HEK293 (cell line): ENCODE measurements around the gene PHF12.

ENCODE experiments used
- GLI4 ChIP-seq: fragments of 450-650 bp; formaldehyde crosslinking; IDR thresholded peaks from 2 replicates; pipeline ENCODE4 v1.5.1; 2016; ENCODE audit warnings: missing biosample characterization, missing genetic modification characterization
- MYNN ChIP-seq: fragments of 450-650 bp; formaldehyde crosslinking; IDR thresholded peaks from 2 replicates; pipeline ENCODE4 v1.5.1; 2016; ENCODE audit warnings: missing biosample characterization, missing genetic modification characterization, borderline replicate concordance
- TCF7L2 ChIP-seq: IDR thresholded peaks from 2 replicates; pipeline ENCODE4 v1.6.1; 2011; ENCODE audit warnings: low read depth, mild to moderate bottlenecking, inconsistent platforms, low read length, moderate library complexity, borderline replicate concordance
- ZFP37 ChIP-seq: fragments of 450-650 bp; formaldehyde crosslinking; IDR thresholded peaks from 2 replicates; pipeline ENCODE4 v1.5.1; 2016; ENCODE audit warnings: missing biosample characterization, missing genetic modification characterization
- ZNF19 ChIP-seq: fragments of 450-650 bp; formaldehyde crosslinking; IDR thresholded peaks from 2 replicates; pipeline ENCODE4; 2016; ENCODE audit warnings: missing biosample characterization, missing genetic modification characterization, low read depth
- ZNF214 ChIP-seq: fragments of 450-650 bp; formaldehyde crosslinking; IDR thresholded peaks from 2 replicates; pipeline ENCODE4 v1.5.1; 2017; ENCODE audit warnings: missing biosample characterization, mild to moderate bottlenecking, missing genetic modification characterization, borderline replicate concordance
- ZNF335 ChIP-seq: fragments of 450-650 bp; formaldehyde crosslinking; conservative IDR thresholded peaks from 2 replicates; pipeline ENCODE4 v1.5.1; 2016; ENCODE audit warnings: missing biosample characterization, missing genetic modification characterization
- ZNF341 ChIP-seq: fragments of 450-650 bp; formaldehyde crosslinking; IDR thresholded peaks from 2 replicates; pipeline ENCODE4; 2016; ENCODE audit warnings: low read depth, missing biosample characterization, missing genetic modification characterization
- ZNF571 ChIP-seq: fragments of 450-650 bp; formaldehyde crosslinking; IDR thresholded peaks from 2 replicates; pipeline ENCODE4 v1.5.0; 2017; ENCODE audit warnings: missing biosample characterization, missing genetic modification characterization
- ZNF785 ChIP-seq: fragments of 450-650 bp; formaldehyde crosslinking; IDR thresholded peaks from 2 replicates; pipeline ENCODE4 v1.5.1; 2016; ENCODE audit warnings: missing biosample characterization, missing genetic modification characterization
- TF ChIP-seq, protein P1 (sequence below): IDR thresholded peaks from 2 replicates; pipeline ENCODE4 v1.6.1; 2011; ENCODE audit warnings: mild to moderate bottlenecking, low read depth, low read length, borderline replicate concordance
- TF ChIP-seq, protein P2 (sequence below): fragments of 450-650 bp; formaldehyde crosslinking; conservative IDR thresholded peaks from 2 replicates; pipeline ENCODE4 v1.5.1; 2016; ENCODE audit warnings: low read depth, missing biosample characterization, missing genetic modification characterization
- TF ChIP-seq, protein P3 (sequence below): fragments of 450-650 bp; formaldehyde crosslinking; IDR thresholded peaks from 2 replicates; pipeline ENCODE4 v1.5.1; 2016; ENCODE audit warnings: missing biosample characterization, missing genetic modification characterization
- TF ChIP-seq, protein P4 (sequence below): sonication (generic); formaldehyde crosslinking; IDR thresholded peaks from 2 replicates; pipeline ENCODE4 v1.8.1; 2022; ENCODE audit warnings: mild to moderate bottlenecking, moderate library complexity, missing genetic modification reagents
- TF ChIP-seq, protein P5 (sequence below): fragments of 450-650 bp; formaldehyde crosslinking; IDR thresholded peaks from 2 replicates; pipeline ENCODE4 v1.5.1; 2016; ENCODE audit warnings: missing biosample characterization, missing genetic modification characterization
- TF ChIP-seq, protein P6 (sequence below): fragments of 450-650 bp; formaldehyde crosslinking; IDR thresholded peaks from 2 replicates; pipeline ENCODE4 v1.5.1; 2016; ENCODE audit warnings: missing biosample characterization, missing genetic modification characterization
- TF ChIP-seq, protein P7 (sequence below): fragments of 450-650 bp; formaldehyde crosslinking; IDR thresholded peaks from 2 replicates; pipeline ENCODE4 v1.5.1; 2016; ENCODE audit warnings: missing biosample characterization, missing genetic modification characterization
- TF ChIP-seq, protein P8 (sequence below): fragments of 450-650 bp; formaldehyde crosslinking; IDR thresholded peaks from 2 replicates; pipeline ENCODE4 v1.5.1; 2017; ENCODE audit warnings: missing biosample characterization, mild to moderate bottlenecking, missing genetic modification characterization, moderate library complexity

Gene PHF12

DNA sequence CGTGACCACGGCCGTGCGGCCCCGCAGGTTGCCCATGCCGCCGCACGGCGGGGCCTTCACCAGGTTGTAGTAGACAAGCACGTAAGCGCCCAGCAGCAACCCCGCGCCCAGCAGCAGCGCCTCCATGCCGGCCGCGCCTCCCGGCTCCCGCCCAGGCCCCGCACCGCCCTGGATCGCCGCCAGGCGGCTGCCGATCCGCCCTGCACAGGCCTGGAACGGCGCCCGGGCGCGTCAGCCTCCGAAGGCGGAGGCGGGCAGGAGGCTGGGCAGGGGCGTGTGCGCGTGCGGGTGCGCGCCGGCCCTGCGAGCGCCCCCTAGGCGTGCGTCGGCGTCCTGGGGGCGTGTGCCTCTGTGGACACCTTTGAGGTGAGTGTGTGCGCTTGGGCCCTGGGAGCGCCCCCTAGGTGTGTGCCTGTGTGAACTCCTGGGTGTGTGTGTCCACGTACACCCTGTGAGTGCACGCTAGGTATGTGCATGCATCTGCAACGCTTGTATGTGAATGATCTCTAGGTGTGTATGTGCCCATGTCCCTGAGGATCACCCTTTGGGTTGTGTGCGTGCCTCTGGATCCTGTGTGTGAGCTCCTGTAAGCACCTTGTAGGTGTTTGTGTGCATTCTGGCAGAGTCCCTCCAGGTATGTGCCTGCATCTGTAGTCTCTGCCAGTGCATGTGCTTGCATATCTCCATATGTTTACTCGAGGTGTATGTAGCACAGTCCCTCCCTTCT lies 48.3 kb downstream of the PHF12 start, which contains the start of gene DHRS13 (continued):
- TF ChIP-seq ZNF341 (tag by site-specific recombination) (no peak), ZNF214 (tag by site-specific recombination) (no peak), ZFP37 (tag by site-specific recombination) (peak; percentile 91), TCF7L2 (no peak), ZNF785 (tag by site-specific recombination) (no peak), ZNF19 (tag by site-specific recombination) (no peak), MYNN (no peak), GLI4 (tag by site-specific recombination) (no peak), ZNF335 (0 out of 2 replicates have a peak, but pooled peaks have one; percentile 13), ZNF571 (tag by site-specific recombination) (no peak)
- TF ChIP-seq, protein P1, sequence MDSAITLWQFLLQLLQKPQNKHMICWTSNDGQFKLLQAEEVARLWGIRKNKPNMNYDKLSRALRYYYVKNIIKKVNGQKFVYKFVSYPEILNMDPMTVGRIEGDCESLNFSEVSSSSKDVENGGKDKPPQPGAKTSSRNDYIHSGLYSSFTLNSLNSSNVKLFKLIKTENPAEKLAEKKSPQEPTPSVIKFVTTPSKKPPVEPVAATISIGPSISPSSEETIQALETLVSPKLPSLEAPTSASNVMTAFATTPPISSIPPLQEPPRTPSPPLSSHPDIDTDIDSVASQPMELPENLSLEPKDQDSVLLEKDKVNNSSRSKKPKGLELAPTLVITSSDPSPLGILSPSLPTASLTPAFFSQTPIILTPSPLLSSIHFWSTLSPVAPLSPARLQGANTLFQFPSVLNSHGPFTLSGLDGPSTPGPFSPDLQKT = no peak
- TF ChIP-seq, protein P2, sequence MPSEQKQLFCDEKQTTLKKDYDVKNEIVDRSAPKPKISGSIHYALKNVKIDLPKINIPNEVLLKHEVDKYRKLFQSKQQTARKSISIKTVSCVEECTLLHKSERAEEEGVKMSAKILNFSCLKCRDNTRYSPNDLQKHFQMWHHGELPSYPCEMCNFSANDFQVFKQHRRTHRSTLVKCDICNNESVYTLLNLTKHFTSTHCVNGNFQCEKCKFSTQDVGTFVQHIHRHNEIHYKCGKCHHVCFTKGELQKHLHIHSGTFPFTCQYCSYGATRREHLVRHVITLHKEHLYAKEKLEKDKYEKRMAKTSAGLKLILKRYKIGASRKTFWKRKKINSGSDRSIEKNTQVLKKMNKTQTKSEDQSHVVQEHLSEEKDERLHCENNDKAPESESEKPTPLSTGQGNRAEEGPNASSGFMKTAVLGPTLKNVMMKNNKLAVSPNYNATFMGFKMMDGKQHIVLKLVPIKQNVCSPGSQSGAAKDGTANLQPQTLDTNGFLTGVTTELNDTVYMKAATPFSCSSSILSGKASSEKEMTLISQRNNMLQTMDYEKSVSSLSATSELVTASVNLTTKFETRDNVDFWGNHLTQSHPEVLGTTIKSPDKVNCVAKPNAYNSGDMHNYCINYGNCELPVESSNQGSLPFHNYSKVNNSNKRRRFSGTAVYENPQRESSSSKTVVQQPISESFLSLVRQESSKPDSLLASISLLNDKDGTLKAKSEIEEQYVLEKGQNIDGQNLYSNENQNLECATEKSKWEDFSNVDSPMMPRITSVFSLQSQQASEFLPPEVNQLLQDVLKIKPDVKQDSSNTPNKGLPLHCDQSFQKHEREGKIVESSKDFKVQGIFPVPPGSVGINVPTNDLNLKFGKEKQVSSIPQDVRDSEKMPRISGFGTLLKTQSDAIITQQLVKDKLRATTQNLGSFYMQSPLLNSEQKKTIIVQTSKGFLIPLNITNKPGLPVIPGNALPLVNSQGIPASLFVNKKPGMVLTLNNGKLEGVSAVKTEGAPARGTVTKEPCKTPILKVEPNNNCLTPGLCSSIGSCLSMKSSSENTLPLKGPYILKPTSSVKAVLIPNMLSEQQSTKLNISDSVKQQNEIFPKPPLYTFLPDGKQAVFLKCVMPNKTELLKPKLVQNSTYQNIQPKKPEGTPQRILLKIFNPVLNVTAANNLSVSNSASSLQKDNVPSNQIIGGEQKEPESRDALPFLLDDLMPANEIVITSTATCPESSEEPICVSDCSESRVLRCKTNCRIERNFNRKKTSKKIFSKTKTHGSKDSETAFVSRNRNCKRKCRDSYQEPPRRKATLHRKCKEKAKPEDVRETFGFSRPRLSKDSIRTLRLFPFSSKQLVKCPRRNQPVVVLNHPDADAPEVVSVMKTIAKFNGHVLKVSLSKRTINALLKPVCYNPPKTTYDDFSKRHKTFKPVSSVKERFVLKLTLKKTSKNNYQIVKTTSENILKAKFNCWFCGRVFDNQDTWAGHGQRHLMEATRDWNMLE (tag by site-specific recombination) = no peak
- TF ChIP-seq, protein P3, sequence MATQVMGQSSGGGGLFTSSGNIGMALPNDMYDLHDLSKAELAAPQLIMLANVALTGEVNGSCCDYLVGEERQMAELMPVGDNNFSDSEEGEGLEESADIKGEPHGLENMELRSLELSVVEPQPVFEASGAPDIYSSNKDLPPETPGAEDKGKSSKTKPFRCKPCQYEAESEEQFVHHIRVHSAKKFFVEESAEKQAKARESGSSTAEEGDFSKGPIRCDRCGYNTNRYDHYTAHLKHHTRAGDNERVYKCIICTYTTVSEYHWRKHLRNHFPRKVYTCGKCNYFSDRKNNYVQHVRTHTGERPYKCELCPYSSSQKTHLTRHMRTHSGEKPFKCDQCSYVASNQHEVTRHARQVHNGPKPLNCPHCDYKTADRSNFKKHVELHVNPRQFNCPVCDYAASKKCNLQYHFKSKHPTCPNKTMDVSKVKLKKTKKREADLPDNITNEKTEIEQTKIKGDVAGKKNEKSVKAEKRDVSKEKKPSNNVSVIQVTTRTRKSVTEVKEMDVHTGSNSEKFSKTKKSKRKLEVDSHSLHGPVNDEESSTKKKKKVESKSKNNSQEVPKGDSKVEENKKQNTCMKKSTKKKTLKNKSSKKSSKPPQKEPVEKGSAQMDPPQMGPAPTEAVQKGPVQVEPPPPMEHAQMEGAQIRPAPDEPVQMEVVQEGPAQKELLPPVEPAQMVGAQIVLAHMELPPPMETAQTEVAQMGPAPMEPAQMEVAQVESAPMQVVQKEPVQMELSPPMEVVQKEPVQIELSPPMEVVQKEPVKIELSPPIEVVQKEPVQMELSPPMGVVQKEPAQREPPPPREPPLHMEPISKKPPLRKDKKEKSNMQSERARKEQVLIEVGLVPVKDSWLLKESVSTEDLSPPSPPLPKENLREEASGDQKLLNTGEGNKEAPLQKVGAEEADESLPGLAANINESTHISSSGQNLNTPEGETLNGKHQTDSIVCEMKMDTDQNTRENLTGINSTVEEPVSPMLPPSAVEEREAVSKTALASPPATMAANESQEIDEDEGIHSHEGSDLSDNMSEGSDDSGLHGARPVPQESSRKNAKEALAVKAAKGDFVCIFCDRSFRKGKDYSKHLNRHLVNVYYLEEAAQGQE = 0 out of 2 replicates have a peak, but pooled peaks have one; percentile 16
- TF ChIP-seq, protein P4, sequence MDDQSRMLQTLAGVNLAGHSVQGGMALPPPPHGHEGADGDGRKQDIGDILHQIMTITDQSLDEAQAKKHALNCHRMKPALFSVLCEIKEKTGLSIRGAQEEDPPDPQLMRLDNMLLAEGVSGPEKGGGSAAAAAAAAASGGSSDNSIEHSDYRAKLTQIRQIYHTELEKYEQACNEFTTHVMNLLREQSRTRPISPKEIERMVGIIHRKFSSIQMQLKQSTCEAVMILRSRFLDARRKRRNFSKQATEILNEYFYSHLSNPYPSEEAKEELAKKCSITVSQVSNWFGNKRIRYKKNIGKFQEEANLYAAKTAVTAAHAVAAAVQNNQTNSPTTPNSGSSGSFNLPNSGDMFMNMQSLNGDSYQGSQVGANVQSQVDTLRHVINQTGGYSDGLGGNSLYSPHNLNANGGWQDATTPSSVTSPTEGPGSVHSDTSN (CRISPR knock-in tag) = peak; percentile 95
- TF ChIP-seq, protein P5, sequence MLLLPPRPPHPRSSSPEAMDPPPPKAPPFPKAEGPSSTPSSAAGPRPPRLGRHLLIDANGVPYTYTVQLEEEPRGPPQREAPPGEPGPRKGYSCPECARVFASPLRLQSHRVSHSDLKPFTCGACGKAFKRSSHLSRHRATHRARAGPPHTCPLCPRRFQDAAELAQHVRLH = peak; percentile 53; the same call in 1 of the 2 replicates
- TF ChIP-seq, protein P6, sequence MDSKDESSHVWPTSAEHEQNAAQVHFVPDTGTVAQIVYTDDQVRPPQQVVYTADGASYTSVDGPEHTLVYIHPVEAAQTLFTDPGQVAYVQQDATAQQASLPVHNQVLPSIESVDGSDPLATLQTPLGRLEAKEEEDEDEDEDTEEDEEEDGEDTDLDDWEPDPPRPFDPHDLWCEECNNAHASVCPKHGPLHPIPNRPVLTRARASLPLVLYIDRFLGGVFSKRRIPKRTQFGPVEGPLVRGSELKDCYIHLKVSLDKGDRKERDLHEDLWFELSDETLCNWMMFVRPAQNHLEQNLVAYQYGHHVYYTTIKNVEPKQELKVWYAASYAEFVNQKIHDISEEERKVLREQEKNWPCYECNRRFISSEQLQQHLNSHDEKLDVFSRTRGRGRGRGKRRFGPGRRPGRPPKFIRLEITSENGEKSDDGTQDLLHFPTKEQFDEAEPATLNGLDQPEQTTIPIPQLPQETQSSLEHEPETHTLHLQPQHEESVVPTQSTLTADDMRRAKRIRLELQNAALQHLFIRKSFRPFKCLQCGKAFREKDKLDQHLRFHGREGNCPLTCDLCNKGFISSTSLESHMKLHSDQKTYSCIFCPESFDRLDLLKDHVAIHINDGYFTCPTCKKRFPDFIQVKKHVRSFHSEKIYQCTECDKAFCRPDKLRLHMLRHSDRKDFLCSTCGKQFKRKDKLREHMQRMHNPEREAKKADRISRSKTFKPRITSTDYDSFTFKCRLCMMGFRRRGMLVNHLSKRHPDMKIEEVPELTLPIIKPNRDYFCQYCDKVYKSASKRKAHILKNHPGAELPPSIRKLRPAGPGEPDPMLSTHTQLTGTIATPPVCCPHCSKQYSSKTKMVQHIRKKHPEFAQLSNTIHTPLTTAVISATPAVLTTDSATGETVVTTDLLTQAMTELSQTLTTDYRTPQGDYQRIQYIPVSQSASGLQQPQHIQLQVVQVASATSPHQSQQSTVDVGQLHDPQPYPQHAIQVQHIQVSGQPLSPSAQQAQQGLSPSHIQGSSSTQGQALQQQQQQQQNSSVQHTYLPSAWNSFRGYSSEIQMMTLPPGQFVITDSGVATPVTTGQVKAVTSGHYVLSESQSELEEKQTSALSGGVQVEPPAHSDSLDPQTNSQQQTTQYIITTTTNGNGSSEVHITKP (tag by site-specific recombination) = 0 out of 2 replicates have a peak, but pooled peaks have one; percentile 22
- TF ChIP-seq, protein P7, sequence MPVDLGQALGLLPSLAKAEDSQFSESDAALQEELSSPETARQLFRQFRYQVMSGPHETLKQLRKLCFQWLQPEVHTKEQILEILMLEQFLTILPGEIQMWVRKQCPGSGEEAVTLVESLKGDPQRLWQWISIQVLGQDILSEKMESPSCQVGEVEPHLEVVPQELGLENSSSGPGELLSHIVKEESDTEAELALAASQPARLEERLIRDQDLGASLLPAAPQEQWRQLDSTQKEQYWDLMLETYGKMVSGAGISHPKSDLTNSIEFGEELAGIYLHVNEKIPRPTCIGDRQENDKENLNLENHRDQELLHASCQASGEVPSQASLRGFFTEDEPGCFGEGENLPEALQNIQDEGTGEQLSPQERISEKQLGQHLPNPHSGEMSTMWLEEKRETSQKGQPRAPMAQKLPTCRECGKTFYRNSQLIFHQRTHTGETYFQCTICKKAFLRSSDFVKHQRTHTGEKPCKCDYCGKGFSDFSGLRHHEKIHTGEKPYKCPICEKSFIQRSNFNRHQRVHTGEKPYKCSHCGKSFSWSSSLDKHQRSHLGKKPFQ (tag by site-specific recombination) = peak; percentile 98
- TF ChIP-seq, protein P8, sequence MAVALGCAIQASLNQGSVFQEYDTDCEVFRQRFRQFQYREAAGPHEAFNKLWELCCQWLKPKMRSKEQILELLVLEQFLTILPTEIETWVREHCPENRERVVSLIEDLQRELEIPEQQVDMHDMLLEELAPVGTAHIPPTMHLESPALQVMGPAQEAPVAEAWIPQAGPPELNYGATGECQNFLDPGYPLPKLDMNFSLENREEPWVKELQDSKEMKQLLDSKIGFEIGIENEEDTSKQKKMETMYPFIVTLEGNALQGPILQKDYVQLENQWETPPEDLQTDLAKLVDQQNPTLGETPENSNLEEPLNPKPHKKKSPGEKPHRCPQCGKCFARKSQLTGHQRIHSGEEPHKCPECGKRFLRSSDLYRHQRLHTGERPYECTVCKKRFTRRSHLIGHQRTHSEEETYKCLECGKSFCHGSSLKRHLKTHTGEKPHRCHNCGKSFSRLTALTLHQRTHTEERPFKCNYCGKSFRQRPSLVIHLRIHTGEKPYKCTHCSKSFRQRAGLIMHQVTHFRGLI (tag by site-specific recombination) = peak; percentile 86
